HepG2 (cell line): ENCODE results near the gene SUB1. TPM values are rescaled to one million over a fixed set of nuclear protein-coding genes. Genes with fewer than 3 reads are reported as not detected.
A peak's percentile ranks its signal among the peaks of the same experiment; 100 is the strongest.

Experiments
- ATAC-seq: fragments of 200-7000 bp; cut with Tn5 transposase; 3 replicates; pipeline ENCODE4 v1.9.1; 2020; ENCODE audit warnings: mild to moderate bottlenecking, moderate library complexity
- BruUV-seq: library from RNA; stranded (reverse); fragments of 400-500 nt; replicated peaks from 2 replicates; lab custom pipeline; 2021; lab: Mats Ljungman, UMichigan
- CTCF ChIA-PET: fragments of 300-600 bp; formaldehyde crosslinking; extraction: SDS; loops from one replicate; lab custom pipeline; 2021; ENCODE audit warnings: low total read pairs, inconsistent platforms, low intra/inter-chr PET ratio; lab: Yijun Ruan, JAX
- POLR2A ChIA-PET: fragments of 350-600 bp; sonication (Branson Sonifier 250); formaldehyde crosslinking; loops from one replicate; lab custom pipeline; 2020; ENCODE audit warnings: antibody characterized with exemption, inconsistent platforms; lab: Yijun Ruan, JAX
- DNase-seq: peaks from one replicate; pipeline ENCODE4 v3.0.0-alpha.2; 2015; ENCODE audit warnings: low spot score
- FAIRE-seq: peaks from 3 replicates; lab custom pipeline; 2011; peaks lifted over from hg19 to GRCh38; lab: Jason Lieb, UNC
- H2AFZ ChIP-seq: one replicate; pipeline ENCODE4 v1.6.1; 2011; ENCODE audit warnings: low read length, inconsistent platforms
- H3K27ac ChIP-seq: fragments of 300-600 bp; 3 replicates; pipeline ENCODE4 v1.8.0; 2011; ENCODE audit warnings: mixed run types, mild to moderate bottlenecking, mixed read lengths, low read length, inconsistent platforms; ENCODE audit not compliant: insufficient read depth; ENCODE audit errors: extremely low read length
- H3K27me3 ChIP-seq, 2 experiments: fragments of 200-600 bp in 1 of 2; 2 replicates in 1 of 2; 3 replicates in 1 of 2; pipeline versions ENCODE4 v1.6.0 to v1.8.0; 2011; ENCODE audit warnings: low read length in 2 of 2, mild to moderate bottlenecking in 2 of 2, moderate library complexity in 2 of 2, inconsistent platforms in 1 of 2; ENCODE audit not compliant: insufficient read depth in 2 of 2, control insufficient read depth in 1 of 2
- H3K36me3 ChIP-seq, 2 experiments: fragments of 200-600 bp in 1 of 2; replicated peaks in 1 of 2; 2 replicates in 1 of 2; 3 replicates in 1 of 2; pipeline versions ENCODE4 v1.5.1 to v1.8.0; 2011; ENCODE audit warnings: low read length in 2 of 2, inconsistent platforms in 1 of 2; ENCODE audit not compliant: insufficient read depth in 2 of 2, control insufficient read depth in 1 of 2
- H3K4me1 ChIP-seq: 2 replicates; pipeline ENCODE4 v1.5.1; 2012; ENCODE audit warnings: low read length, inconsistent platforms; ENCODE audit not compliant: insufficient read depth
- H3K4me2 ChIP-seq: 2 replicates; pipeline ENCODE4 v1.6.0; 2011; ENCODE audit warnings: low read depth, low read length, inconsistent platforms
- H3K4me3 ChIP-seq, 3 experiments: fragments of 200-600 bp in 1 of 3; sonication (generic), shearing (Covaris generic) in 1 of 3; replicated peaks in 1 of 3; 2 replicates each; pipeline ENCODE4 v1.5.1; 2011 to 2016; ENCODE audit warnings: low read length in 3 of 3, inconsistent platforms in 2 of 3, low read depth in 2 of 3, mild to moderate bottlenecking in 2 of 3, control low read depth in 1 of 3, mixed read lengths in 1 of 3; ENCODE audit not compliant: insufficient read depth in 1 of 3
- H3K79me2 ChIP-seq: one replicate; pipeline ENCODE4 v1.6.1; 2011; ENCODE audit warnings: low read length, inconsistent platforms; ENCODE audit not compliant: insufficient read depth
- H3K9ac ChIP-seq: 2 replicates; pipeline ENCODE4 v1.6.0; 2011; ENCODE audit warnings: mild to moderate bottlenecking, low read depth, low read length, inconsistent platforms; ENCODE audit not compliant: insufficient read depth
- H3K9me3 ChIP-seq: 2 replicates; pipeline ENCODE4 v1.5.1; 2012; ENCODE audit warnings: mild to moderate bottlenecking, low read length
- H4K20me1 ChIP-seq: 2 replicates; pipeline ENCODE4 v1.6.0; 2011; ENCODE audit warnings: inconsistent platforms, mild to moderate bottlenecking, low read length, moderate library complexity; ENCODE audit not compliant: insufficient read depth
- ASH2L ChIP-seq: fragments of 300-600, 200-600 bp; sonication (generic); IDR thresholded peaks from 2 replicates; pipeline ENCODE4 v1.7.0; 2017; ENCODE audit warnings: low read depth, mild to moderate bottlenecking, moderate library complexity, mixed read lengths, low read length; ENCODE audit not compliant: insufficient read length
- BRCA1 ChIP-seq: sonication (generic); formaldehyde crosslinking; IDR thresholded peaks from 2 replicates; pipeline ENCODE4 v1.4.0; 2020; ENCODE audit warnings: missing genetic modification reagents
- MED13 ChIP-seq: sonication (generic); formaldehyde crosslinking; IDR thresholded peaks from 2 replicates; pipeline ENCODE4 v1.5.0; 2020; ENCODE audit warnings: missing genetic modification reagents
- MED8 ChIP-seq: sonication (generic); formaldehyde crosslinking; IDR thresholded peaks from 2 replicates; pipeline ENCODE4 v1.8.1; 2023; ENCODE audit warnings: mild to moderate bottlenecking, missing genetic modification reagents; ENCODE audit not compliant: insufficient replicate concordance
- NFAT5 ChIP-seq: sonication (generic); formaldehyde crosslinking; IDR thresholded peaks from 2 replicates; pipeline ENCODE4 v1.4.0; 2020; ENCODE audit warnings: missing genetic modification reagents
- TEAD3 ChIP-seq: optimal IDR thresholded peaks from 2 replicates; pipeline ENCODE3; 2016; ENCODE audit warnings: borderline replicate concordance
- ZNF142 ChIP-seq: sonication (generic); formaldehyde crosslinking; IDR thresholded peaks from 2 replicates; pipeline ENCODE4 v1.4.0; 2020; ENCODE audit warnings: missing genetic modification reagents
- ZNF33A ChIP-seq: sonication (generic); formaldehyde crosslinking; IDR thresholded peaks from 2 replicates; pipeline ENCODE4 v1.5.1; 2020; ENCODE audit warnings: missing genetic modification reagents, mild to moderate bottlenecking, moderate library complexity, borderline replicate concordance
- WGBS: methylation state at CpG from one replicate; pipeline ENCODE4 v1.1.6; 2017; ENCODE audit warnings: low lambda C conversion rate; 5-methylcytosine and 5-hydroxymethylcytosine counted together
- in situ Hi-C: cut with HindIII; loops from 2 replicates; pipeline ENCODE4 v1.10.0; 2017; ENCODE audit warnings: low pct_unique_long_range_greater_than_20kb; ENCODE audit not compliant: extremely low pct_ligation_motif_present
- intact Hi-C: fragments of 100-400 bp; cut with micrococcal nuclease; formaldehyde crosslinking; loops from one replicate; pipeline ENCODE4 v1.10.0; 2022; ENCODE audit not compliant: unreplicated experiment
- polyA plus RNA-seq, 8 experiments: library from polyadenylated mRNA; depleted of rRNA in 3 of 8; stranded (reverse) in 7 of 8; unstranded in 1 of 8; fragments of >200 nt; fragmentation: Illumina TruSeq in 4 of 8; extraction: Trizol in 4 of 8; gene quantifications; 2 replicates each; pipeline versions ENCODE4 v1.2.1 to v1.2.3, GENCODE V29; 2011 to 2016; ENCODE audit warnings: low read depth in 4 of 8, missing spikeins in 1 of 8, mixed read lengths in 1 of 8; ENCODE audit not compliant: insufficient read depth in 1 of 8
- total RNA-seq, 5 experiments: library from RNA; depleted of rRNA; stranded (reverse); fragments of >200 nt; fragmentation: Illumina TruSeq; extraction: Trizol; gene quantifications; 2 replicates each; pipeline ENCODE4 v1.2.3, GENCODE V29; 2016; ENCODE audit warnings: low read depth in 1 of 5

The SUB1 gene
- total and polyA plus RNA-seq, 2 of the 13 experiments (the other 11 are each of a cell fraction or from before 2014, with no cell fraction given): 182 to 693 TPM

GRCh38 chr5:32581010-32581785 lies 4.2 kb upstream of the SUB1 start:
- in situ Hi-C loops: no loop called here
- DNase-seq: no peak
- 83% methylated on average over 5 of the region's 12 CpGs for WGBS
- peaks cover 13% of the 10 kb centered on the region for H3K79me2 ChIP-seq
- TF ChIP-seq TEAD3 (CRISPR knock-in tag) (no peak), ASH2L (no peak), ZNF142 (CRISPR knock-in tag) (no peak), NFAT5 (CRISPR knock-in tag) (no peak), MED8 (CRISPR knock-in tag) (no peak), BRCA1 (no peak), MED13 (CRISPR knock-in tag) (no peak), ZNF33A (CRISPR knock-in tag) (no peak)
- TF ChIP-seq, all 625 proteins: peak for 0
- ATAC-seq: no peak
- Histone ChIP-seq H3K27me3 (no peaks in the 10 kb centered on the region; a peak in 1 of 5 replicates), H3K4me2 (no peak overlapping the region), H3K27ac (peak overlapping the region; percentile 26), H3K4me1 (peaks cover 87% of the 10 kb centered on the region), H4K20me1 (no peaks in the 10 kb centered on the region; the same call in 1 of the 2 replicates), H3K4me3 (no peak overlapping the region), H2AFZ (no peak overlapping the region), H3K9ac (no peak overlapping the region), H3K9me3 (no peaks in the 10 kb centered on the region), H3K36me3 (no peaks in the 10 kb centered on the region)
- FAIRE-seq: no peak
- ChIA-PET POLR2A (interaction anchor here (1.4 to 2.6 kb wide), 2 partner anchors 20 to 25 kb away, joined by 3 to 11 read pairs; no protein-coding TSS in a partner anchor), CTCF (no interaction called here)
- intact Hi-C loops: no loop called here
- no TSS peak for BruUV-seq
